ENCODE results near the gene TEAD1. TPM values are rescaled to one million over a fixed set of nuclear protein-coding genes. Genes with fewer than 3 reads are reported as not detected.

Gene TEAD1
- total RNA-seq, 1 experiment from 2014 or later = 102 TPM

- ATAC-seq (no peak), DNase-seq (ENCODE audit: low read depth, low spot score) (no peak)
- ChIA-PET CTCF (no interaction called here), POLR2A (no interaction called here)
- H3K27me3 ChIP-seq (ENCODE audit: control insufficient read depth, insufficient read depth, low read length) = no peaks in the 10 kb centered on the region
- H3K9me3 ChIP-seq (ENCODE audit: control insufficient read depth, insufficient read depth, low read depth, low read length) = no peaks in the 10 kb centered on the region
- H3K4me1 ChIP-seq (ENCODE audit: control insufficient read depth, insufficient read depth, low read length) = 0 out of 2 replicates have a peak, but pooled peaks cover 2% of the 10 kb centered on the region
- in situ Hi-C loops (cut with HindIII; ENCODE audit: low pct_unique_long_range_greater_than_20kb, low sequenced_read_pairs) = no loop called here
- TF ChIP-seq POLR2AphosphoS5 (IDR thresholded peaks at IDR 0.05; ENCODE audit: low read depth, low read length) = no peak
- TF ChIP-seq REST (IDR thresholded peaks at IDR 0.05; ENCODE audit: insufficient read depth in 1 of 2, low read depth in 2 of 2, low read length in 1 of 2) = no peak
- no peak for TF ChIP-seq CTCF (IDR thresholded peaks at IDR 0.05)
- TF ChIP-seq SIN3A (IDR thresholded peaks at IDR 0.05; ENCODE audit: borderline replicate concordance, insufficient read depth, low read depth, low read length) = no peak
- TF ChIP-seq TCF7L2 (IDR thresholded peaks at IDR 0.05; ENCODE audit: low read depth, low read length) = no peak
- intact Hi-C loops (cut with micrococcal nuclease; ENCODE audit: unreplicated experiment) = no loop called here
- H3K4me3 ChIP-seq (ENCODE audit: low read depth in 2 of 2, low read length in 2 of 2) = no peak overlapping the region
- no TSS peak for BruUV-seq (replicated peaks)
- H3K36me3 ChIP-seq (ENCODE audit: control insufficient read depth, insufficient read depth, low read length) = no peaks in the 10 kb centered on the region
- H3K27ac ChIP-seq (ENCODE audit: low read length) = no peak overlapping the region
These were observed 37.3 kb upstream of the TEAD1 start for GRCh38 chr11:12636871-12637410.

- no peaks in the 10 kb centered on the region for H3K9me3 ChIP-seq (ENCODE audit: control insufficient read depth, insufficient read depth, low read depth, low read length)
- intact Hi-C loops (cut with micrococcal nuclease; ENCODE audit: unreplicated experiment) (no loop called here), in situ Hi-C loops (cut with HindIII; ENCODE audit: low pct_unique_long_range_greater_than_20kb, low sequenced_read_pairs) (no loop called here)
- no TSS peak for BruUV-seq (replicated peaks)
- DNase-seq (ENCODE audit: low read depth, low spot score) (no peak), ATAC-seq (no peak)
- no peaks in the 10 kb centered on the region for H3K27me3 ChIP-seq (ENCODE audit: control insufficient read depth, insufficient read depth, low read length)
- ChIA-PET CTCF (no interaction called here), POLR2A (no interaction called here)
- no peaks in the 10 kb centered on the region for H3K36me3 ChIP-seq (ENCODE audit: control insufficient read depth, insufficient read depth, low read length)
- TF ChIP-seq TCF7L2 (IDR thresholded peaks at IDR 0.05; ENCODE audit: low read depth, low read length) (no peak), REST (IDR thresholded peaks at IDR 0.05; ENCODE audit: insufficient read depth in 1 of 2, low read depth in 2 of 2, low read length in 1 of 2) (no peak), SIN3A (IDR thresholded peaks at IDR 0.05; ENCODE audit: borderline replicate concordance, insufficient read depth, low read depth, low read length) (no peak), POLR2AphosphoS5 (IDR thresholded peaks at IDR 0.05; ENCODE audit: low read depth, low read length) (no peak), CTCF (IDR thresholded peaks at IDR 0.05) (no peak)
- H3K4me3 ChIP-seq (ENCODE audit: low read depth in 2 of 2, low read length in 2 of 2) = no peak overlapping the region
- no peak overlapping the region for H3K27ac ChIP-seq (ENCODE audit: low read length)
- 0 out of 2 replicates have a peak, but pooled peaks cover 2% of the 10 kb centered on the region for H3K4me1 ChIP-seq (ENCODE audit: control insufficient read depth, insufficient read depth, low read length)
These were observed 34.8 kb upstream of the TEAD1 start for GRCh38 chr11:12639388-12639787.
